Measurements from ENCODE around the gene PIK3C3. TPM values are rescaled to one million over a fixed set of nuclear protein-coding genes. Genes with fewer than 3 reads are reported as not detected.

PIK3C3 gene
- total and polyA plus RNA-seq, 7 donors: 19.1 to 39.7 (median 32.1) TPM

GRCh38 chr18:41969881-41970280 is 14.8 kb downstream of the PIK3C3 start:
- Histone ChIP-seq H3K4me1 (peaks cover 14% of the 10 kb centered on the region), H3K27ac (no peak overlapping the region), H3K9me3 (no peaks in the 10 kb centered on the region), H3K27me3 (ENCODE audit: insufficient read depth in 3 of 3, low read length in 2 of 3) (no peaks in the 10 kb centered on the region), H3K4me3 (no peak overlapping the region), H3K36me3 (ENCODE audit: insufficient read depth in 1 of 2, low read depth in 1 of 2) (peaks cover 0 to 21% of the 10 kb centered on the region in 2 donors)
- no peak for TF ChIP-seq CTCF (IDR thresholded peaks at IDR 0.05)
- DNase-seq (no peak), ATAC-seq (no peak)
- WGBS, 3 donors: 89 to 100% (median 94%) methylated on average over 1 of the region's 1 CpG
- intact Hi-C loops (cut with DNase I): no loop called here

DNA sequence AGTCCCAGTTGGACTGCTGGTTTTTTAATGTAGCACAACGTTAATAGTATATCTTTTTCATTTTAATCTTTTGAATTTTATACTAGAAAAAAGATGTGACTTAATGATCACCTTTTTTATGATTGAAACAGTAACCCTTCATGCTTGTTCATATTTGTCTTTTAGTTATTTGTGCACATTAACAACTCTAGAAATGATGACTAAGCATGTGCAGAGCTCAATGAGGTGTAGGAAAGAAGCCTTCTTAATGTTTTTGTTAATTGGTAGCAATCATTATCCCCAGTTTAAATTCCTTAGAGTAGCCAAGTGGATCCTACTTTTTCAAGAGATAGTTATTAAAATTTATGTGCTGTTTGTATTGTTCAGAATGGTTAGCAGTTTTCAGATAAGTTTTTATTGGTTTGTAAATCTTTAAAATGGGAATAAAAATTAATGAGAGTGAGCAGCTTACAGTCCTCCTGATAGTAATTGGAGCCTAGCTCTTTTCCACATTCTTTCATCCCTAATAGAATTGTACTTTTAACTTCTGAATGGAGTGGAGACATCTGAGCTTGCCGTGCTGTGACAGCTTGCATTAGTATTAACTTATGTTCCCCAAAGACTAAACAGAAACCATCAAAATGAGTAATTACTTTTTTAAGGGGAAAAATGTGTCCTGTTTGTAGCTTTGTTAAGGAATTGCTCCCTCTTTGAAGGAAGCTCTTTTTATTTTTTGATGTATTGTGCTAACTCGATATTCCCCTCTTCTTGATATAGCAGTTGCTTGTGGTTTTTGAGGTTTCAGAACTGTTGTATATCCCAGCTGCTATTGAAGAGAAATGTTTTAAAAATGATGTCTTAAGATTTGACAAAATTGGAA is 17.3 kb downstream of the PIK3C3 start:
- Histone ChIP-seq H3K27me3 (ENCODE audit: insufficient read depth in 3 of 3, low read length in 2 of 3) (no peaks in the 10 kb centered on the region), H3K9me3 (no peaks in the 10 kb centered on the region), H3K4me1 (peaks cover 9% of the 10 kb centered on the region), H3K27ac (no peak overlapping the region), H3K4me3 (no peak overlapping the region), H3K36me3 (ENCODE audit: insufficient read depth in 1 of 2, low read depth in 1 of 2) (peaks cover 0 to 17% of the 10 kb centered on the region in 2 donors)
- DNase-seq (no peak), ATAC-seq (no peak)
- intact Hi-C loops (cut with DNase I): no loop called here
- no peak for TF ChIP-seq CTCF (IDR thresholded peaks at IDR 0.05)
- 63 to 72% (median 70%) methylated on average over 3 of the region's 3 CpGs for WGBS, 3 donors

GRCh38 chr18:41973983-41974382 is 18.9 kb downstream of the PIK3C3 start:
- Histone ChIP-seq H3K9me3 (no peaks in the 10 kb centered on the region), H3K27ac (no peak overlapping the region), H3K27me3 (ENCODE audit: insufficient read depth in 3 of 3, low read length in 2 of 3) (no peaks in the 10 kb centered on the region), H3K4me1 (no peaks in the 10 kb centered on the region), H3K4me3 (no peak overlapping the region), H3K36me3 (ENCODE audit: insufficient read depth in 1 of 2, low read depth in 1 of 2) (peaks cover 0 to 17% of the 10 kb centered on the region in 2 donors)
- DNase-seq (no peak), ATAC-seq (no peak)
- intact Hi-C loops (cut with DNase I): no loop called here
- 80 to 88% (median 86%) methylated on average over 2 of the region's 2 CpGs for WGBS, 3 donors
- TF ChIP-seq CTCF (IDR thresholded peaks at IDR 0.05): no peak

GRCh38 chr18:41974796-41975201 is 19.8 kb downstream of the PIK3C3 start:
- DNase-seq: no peak
- no peaks in the 10 kb centered on the region for H3K9me3 ChIP-seq
- H3K4me1 ChIP-seq: no peaks in the 10 kb centered on the region
- no peaks in the 10 kb centered on the region for H3K27me3 ChIP-seq (ENCODE audit: insufficient read depth in 3 of 3, low read length in 2 of 3)
- intact Hi-C loops (cut with DNase I): no loop called here
- no peak overlapping the region for H3K4me3 ChIP-seq
- ATAC-seq: no peak
- TF ChIP-seq CTCF (IDR thresholded peaks at IDR 0.05): no peak
- H3K36me3 ChIP-seq (ENCODE audit: insufficient read depth in 1 of 2, low read depth in 1 of 2): peaks cover 0 to 17% of the 10 kb centered on the region in 2 donors
- 94 to 97% (median 96%) methylated on average over 1 of the region's 1 CpG for WGBS, 3 donors
- no peak overlapping the region for H3K27ac ChIP-seq
